Occipital lobe (tissue), 2 donors: ENCODE results near the gene BCL7C. TPM values are rescaled to one million over a fixed set of nuclear protein-coding genes. Genes with fewer than 3 reads are reported as not detected.
"Not testable (repeated sequence)": the region's sequence is repeated elsewhere in the genome, so short reads cannot be mapped to it uniquely, and the experiment has no call there.

Experiments
- DNase-seq: peaks from one replicate; lab custom pipeline; 2025; lab: John Stamatoyannopoulos, UW
- total RNA-seq: library from RNA; depleted of rRNA; stranded (reverse); fragments of >200 nt; gene quantifications from one replicate; pipeline ENCODE4 v1.2.3, GENCODE V29; 2014

BCL7C gene
- total RNA-seq, result 29.6 TPM

DNA sequence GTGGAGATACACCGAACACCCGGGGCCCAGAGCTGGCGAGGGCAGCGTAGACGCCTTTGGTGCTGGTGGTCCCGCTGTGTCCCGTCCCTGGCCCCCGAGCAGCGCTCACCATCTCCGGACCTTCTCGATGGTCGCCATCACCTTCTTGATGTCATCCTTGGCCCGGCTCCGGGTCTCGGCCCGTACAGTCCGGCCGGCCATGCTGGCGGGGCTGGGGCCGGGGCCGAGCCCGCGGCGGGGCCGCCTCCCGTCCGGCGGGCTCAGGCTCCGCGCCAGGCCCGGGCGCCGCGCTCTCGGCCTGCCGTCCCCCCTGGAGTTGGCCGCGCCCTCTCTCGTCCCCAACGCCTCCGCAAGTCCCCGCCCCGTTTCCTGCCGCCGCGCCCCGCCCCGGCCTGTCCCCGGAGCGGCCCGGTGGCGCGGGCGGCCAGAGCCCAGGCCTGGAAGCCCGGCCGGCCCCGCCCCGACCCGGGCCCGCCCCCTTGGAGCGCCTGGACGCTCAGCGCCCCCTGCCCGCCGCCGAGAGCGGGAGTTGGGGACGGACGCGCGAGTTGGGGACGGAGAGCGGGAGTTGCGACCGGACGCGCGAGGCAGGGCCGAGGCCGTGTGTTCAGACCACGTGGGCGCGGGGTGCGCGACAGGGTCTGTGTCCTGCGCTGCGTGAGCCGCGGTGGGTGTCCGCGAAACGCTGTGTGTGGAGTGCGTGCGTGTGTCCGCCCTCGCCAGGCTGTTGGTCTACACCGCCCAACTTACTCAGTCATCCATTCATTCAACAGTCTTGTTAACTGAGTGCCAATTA is at the start of gene BCL7C:
Gene BCL7C (minus strand): TSS at position 334 of the 796 bp plus-strand sequence. CDS start 133 bp downstream, at position 201.
- peak; percentile 80 for DNase-seq

- no peak for DNase-seq
Measured at GRCh38 chr16:30942426-30942806, 48.5 kb upstream of the BCL7C start.

- peak; percentile 23 for DNase-seq
Measured at GRCh38 chr16:30941600-30942425, 47.9 kb upstream of the BCL7C start.

GRCh38 chr16:30939571-30939970 is 45.7 kb upstream of the BCL7C start:
- not testable (repeated sequence) for DNase-seq

DNA sequence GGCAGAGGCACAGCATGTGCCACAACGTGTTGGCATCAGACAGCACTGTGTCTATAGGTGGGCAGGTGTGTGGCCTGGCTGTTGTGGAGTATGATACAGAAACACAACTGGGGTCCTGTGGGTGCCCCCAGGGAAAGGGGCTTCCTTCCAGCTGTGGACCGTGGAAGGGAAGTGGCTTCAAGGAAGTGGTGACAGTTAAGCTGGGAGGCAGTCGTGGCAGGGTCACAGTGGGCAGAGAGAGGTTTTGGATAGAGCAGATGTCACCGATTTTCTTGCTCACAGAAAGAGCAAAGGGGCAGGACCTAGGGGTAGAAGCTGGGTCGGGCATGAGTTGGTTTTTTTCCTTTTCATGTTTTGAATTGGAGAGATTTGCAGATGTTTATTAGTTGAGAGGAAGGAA is 43.8 kb upstream of the BCL7C start:
- DNase-seq, result no peak

- DNase-seq, result no peak
Measured at GRCh38 chr16:30934827-30935557, 41.1 kb upstream of the BCL7C start.

GRCh38 chr16:30931068-30931650 is 37.3 kb upstream of the BCL7C start:
- no peak for DNase-seq

DNA sequence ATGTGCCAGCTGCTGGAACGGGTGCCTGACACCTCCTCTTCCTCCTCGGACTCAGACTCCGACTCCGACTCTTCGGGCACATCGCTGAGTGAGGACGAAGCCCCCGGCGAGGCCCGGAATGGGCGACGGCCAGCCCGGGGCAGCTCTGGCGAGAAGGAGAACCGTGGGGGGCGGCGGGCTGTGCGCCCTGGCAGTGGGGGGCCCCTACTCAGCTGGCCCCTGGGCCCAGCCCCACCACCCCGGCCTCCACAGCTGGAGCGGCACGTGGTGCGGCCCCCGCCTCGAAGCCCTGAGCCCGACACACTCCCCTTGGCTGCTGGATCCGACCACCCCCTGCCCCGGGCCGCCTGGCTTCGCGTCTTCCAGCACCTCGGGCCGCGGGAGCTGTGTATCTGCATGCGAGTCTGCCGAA is 36.3 kb upstream of the BCL7C start:
- DNase-seq, result no peak

- no peak for DNase-seq
Measured at GRCh38 chr16:30929167-30929566, 35.3 kb upstream of the BCL7C start.

DNA sequence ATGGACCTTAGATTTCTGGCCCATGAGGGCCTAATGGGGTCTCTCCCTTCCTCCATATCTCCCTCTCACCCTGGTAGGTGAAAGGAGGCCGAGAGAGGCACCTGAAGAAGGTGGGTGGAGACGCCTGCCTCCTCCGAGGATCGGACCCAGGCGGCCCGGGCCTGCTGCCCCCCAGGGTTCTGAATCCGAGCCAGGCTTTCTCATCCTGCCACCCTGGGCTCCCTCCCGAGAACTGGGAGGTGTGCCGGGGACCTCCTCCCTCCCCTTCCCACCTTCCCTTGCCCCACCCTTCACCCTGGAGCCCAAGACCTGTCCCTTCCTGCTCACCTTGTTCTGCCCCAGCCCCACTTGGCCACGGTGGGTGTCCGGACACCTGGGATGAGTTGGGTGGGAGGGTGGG is 34.5 kb upstream of the BCL7C start:
- no peak for DNase-seq

DNA sequence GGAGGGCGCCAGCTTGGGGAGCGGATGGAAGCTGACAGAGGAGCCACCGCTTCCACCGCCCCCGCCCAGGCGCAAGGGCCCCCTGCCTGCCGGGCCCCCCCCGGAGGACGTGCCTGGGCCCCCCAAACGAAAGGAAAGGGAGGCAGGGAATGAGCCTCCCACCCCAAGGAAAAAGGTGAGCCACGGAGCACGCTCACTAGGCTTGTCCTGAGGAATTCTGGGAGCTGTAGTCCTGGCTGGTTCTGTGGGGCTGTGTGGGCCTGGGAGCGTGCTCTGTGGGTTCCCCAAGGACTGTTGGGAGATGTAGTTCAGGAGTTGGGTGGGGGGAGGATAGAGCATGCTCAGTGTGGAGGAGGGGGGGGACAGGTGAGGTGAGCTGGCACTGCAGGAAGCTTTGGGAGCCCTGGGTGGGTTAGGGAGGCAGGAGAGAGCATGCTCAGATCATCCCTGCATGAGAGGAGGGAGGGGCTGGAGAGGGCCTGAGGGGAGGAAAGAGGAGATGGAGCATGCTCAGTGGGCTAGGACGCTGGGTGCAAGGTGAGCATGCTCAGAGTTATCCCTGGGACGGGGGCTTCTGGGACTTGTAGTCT is 34.0 kb upstream of the BCL7C start:
- DNase-seq, result peak; percentile 69

- no peak for DNase-seq
Measured at GRCh38 chr16:30926937-30927788, 33.3 kb upstream of the BCL7C start.

DNA sequence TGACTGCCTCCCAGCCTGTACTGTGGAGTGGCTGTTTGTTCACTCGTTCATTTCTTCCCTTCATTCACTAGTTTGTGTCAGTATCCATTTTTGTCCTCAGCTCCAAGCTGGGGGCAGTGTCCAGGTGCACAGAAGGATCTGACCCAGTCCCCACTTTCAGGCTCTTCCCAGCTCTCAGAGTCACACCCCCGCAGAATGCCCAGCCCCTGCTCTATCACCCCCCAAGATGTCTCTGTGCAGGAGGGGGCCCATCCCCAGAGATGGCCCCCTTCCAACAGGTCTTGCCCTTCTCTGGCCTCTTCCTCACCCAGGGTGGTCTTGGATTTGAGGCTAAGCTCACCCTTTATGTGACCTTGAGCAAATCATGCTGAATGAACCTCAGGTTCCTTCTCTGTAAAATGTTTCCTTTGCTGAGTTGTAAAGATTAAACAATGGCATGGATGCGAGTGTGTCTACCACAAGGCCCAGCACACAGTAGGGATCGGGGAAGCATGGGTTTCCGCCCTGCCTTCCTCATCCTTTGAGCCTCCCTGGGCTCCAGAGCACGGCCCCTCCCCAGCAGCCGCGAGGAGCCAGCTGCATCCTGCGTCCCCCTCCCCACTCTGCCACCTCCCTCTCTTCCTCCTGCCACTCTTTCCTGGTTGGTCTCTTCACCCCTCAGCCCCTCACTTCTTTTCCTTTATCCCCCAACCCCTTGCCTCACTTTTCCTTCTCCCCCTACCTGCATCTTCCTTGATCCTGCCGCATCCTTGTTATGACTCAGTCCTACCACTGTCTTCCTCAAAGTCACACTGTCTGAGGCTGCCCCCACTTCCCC is 32.3 kb upstream of the BCL7C start:
- no peak for DNase-seq

DNA sequence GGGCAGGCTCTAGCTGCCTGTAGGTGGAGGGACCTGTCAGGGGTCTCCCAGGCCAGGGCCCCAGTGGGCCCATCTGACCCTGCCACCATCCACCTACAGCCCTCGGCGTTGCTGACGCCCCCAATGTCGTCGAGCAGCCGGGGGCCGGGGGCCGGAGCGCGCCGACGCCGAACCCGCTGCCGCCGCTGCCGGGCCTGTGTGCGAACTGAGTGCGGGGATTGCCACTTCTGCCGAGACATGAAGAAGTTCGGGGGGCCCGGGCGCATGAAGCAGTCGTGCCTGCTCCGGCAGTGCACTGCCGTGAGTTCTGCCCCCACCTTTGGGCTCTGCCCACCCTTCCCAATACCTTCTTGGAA is 31.7 kb upstream of the BCL7C start:
- no peak for DNase-seq

GRCh38 chr16:30924913-30925631 is 31.2 kb upstream of the BCL7C start:
- DNase-seq, result no peak

- DNase-seq, result no peak
Measured at GRCh38 chr16:30924076-30924912, 30.4 kb upstream of the BCL7C start.

- DNase-seq, result no peak
Measured at GRCh38 chr16:30923554-30924075, 29.7 kb upstream of the BCL7C start, which contains the start of gene FBXL19. Gene FBXL19, plus strand, starts transcription at chr16:30923572. Its CDS starts 2,183 bp downstream, at chr16:30925755.
